Forelimb muscle (tissue), 1 donor: Measurements from ENCODE around the gene MAPKAP1. TPM values are rescaled to one million over a fixed set of nuclear protein-coding genes. Genes with fewer than 3 reads are reported as not detected.

Experiments used
- DNase-seq: peaks from one replicate; pipeline ENCODE4 v3.0.0-alpha.2; 2013; ENCODE audit warnings: low read depth
- polyA plus RNA-seq: library from polyadenylated mRNA; unstranded; fragments of 120-200 nt; gene quantifications from one replicate; pipeline ENCODE4 v1.2.1, GENCODE V29; 2013; ENCODE audit not compliant: insufficient read length

The MAPKAP1 gene
- polyA plus RNA-seq, 1 donor, result 67.7 TPM

DNA sequence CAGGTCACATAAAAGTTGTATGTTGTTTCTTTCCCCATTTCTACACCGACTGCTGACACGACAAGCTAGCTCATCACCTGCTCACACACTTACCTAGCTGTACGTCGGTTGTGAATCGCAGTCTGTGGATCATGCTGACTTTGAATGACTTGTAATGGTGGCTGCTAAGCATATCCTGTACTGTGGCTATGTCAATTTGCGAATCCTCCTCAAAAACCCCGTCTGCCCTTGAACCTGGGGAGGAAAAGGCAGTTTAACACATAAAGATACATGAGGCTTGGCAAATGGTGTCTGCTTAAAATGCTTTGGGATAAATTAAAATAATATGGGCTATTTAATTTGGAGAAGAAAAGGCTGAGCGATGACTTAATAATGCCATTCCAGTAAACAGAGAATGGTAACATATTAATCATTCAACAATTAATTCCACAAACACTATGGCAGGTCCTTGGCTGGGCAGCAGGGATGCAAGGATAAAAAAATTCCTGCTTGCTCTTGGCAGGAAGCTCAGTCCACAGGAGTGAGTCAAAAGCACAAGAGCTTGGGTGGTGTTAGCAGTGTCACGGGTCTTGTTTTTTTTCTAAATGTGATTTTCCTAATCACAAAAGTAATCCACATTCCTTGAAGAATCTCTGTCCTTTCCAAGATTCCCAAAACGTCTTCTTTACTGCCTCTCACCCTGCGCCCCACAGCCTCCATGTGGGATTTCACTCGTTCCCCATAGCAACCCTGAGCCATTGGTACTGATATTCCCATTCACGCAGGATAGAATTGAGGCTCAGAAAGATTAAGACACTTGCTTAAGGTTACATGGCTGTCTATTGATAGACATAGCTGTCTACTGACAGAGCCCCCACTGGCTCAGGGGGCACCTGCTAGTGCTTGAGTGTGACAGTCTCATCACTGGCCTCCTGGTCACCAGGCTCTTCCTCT is 222.4 kb downstream of the MAPKAP1 start:
- DNase-seq, result no peak

DNA sequence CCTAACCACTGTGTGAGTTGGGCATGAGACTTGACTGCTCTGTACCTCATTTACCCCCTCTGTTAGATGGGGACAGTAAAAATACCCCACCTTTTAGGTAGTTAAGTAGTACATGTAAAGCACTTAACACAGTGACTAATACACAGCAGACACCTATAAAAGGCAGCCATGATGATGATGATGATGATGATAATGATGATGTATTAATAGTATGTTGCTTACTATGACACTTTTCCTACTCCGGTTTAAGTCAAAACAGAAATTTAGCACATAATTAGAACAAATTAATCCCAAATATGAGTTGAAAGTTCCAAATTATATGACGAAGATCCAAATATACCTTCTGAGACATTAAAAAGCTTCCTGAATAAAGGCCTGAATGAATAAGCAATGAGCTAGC is 223.3 kb downstream of the MAPKAP1 start:
- no peak for DNase-seq

DNA sequence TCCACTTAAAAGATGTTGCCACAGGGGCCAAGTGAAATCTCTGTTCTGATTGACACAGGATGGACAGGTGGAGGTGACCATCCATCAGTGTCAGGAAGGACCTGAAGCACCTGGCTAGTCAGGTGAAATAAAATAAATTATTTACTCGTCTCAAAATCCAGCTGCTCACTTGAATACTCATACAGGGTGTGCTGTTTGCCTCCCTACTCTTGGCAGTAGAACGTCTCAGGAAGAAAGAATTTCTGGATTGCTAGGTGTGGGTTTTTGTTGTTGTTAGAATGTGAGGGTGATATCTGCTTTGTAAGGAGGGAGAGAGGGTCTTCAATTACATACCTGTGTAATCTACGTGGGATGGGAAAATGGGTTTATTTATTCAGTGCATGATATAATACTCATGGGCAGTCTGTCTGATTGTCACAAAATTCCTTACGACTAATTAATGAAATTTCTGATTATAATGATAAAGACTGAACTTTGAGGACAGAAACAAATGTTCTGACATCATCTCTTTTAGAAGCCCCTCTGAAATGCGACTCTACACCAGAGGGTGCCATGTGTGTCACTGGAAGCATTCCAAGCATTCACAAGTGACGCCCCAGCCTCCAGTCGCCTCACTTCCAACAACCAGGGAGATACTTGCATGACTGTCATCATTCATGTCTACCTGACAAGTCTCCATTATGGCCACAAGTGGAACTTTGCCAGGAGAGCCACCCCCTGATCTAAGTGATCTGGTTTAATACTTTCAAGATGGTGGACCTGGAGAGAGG is 227.0 kb downstream of the MAPKAP1 start:
- no peak for DNase-seq

DNA sequence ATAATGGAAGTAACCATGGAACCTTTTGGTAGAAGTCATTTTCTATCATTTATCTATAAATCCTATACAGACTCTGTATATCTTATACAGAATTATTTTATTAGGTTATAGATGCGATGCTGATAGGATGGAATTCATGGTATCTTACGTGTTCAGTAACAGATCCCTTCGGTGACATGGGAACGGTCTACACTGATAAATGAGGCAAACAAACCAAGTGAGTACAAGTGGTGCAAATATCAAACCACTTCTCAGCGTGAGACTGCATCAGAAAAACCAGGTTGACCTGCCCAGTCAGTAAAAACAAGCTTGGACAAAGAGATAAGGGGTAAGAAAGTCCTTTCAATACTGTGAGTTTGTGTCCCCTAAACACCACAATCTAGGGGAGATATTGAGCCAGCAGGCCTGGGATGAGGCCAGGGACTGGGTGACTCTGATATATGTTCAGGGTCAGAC is 229.9 kb downstream of the MAPKAP1 start:
- DNase-seq, result no peak

DNA sequence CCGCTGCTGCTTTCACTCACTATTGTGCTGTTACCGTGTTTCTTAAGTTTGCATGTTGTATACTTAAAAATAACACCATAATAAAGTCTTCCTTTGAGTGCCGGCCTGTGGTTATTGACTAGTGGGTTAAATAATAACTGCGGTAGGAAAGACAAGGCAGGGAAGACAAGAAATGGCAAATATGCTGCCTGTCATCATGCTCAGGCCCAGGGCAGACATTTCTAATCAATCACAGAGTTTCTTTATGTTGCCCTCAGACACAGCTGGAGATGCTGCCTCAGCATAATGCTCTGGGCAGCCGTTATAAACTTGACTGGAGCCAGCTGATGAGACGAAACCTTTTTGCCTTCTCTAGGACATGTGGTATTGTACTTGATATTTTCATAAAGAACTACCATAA is 230.4 kb downstream of the MAPKAP1 start:
- DNase-seq, result no peak

DNA sequence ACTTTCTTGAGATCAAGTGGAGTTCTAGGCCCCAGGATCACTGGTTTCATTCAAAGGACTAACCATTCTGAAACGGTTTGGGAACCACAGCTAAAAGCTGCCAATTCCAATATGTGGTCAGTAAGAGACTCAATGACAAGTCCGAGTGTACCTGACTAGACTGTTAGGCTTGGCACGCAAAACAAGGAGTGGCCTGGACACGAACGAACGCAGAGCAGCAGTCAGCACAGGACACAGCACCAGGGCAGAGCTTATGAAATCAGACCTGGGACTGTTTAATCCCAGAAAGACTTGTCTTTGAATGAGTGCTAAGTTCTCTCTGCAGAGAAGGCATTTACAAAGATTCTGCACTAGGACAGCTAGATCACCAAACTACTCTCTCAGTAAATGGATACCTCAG is 231.6 kb downstream of the MAPKAP1 start:
- DNase-seq, result no peak

DNA sequence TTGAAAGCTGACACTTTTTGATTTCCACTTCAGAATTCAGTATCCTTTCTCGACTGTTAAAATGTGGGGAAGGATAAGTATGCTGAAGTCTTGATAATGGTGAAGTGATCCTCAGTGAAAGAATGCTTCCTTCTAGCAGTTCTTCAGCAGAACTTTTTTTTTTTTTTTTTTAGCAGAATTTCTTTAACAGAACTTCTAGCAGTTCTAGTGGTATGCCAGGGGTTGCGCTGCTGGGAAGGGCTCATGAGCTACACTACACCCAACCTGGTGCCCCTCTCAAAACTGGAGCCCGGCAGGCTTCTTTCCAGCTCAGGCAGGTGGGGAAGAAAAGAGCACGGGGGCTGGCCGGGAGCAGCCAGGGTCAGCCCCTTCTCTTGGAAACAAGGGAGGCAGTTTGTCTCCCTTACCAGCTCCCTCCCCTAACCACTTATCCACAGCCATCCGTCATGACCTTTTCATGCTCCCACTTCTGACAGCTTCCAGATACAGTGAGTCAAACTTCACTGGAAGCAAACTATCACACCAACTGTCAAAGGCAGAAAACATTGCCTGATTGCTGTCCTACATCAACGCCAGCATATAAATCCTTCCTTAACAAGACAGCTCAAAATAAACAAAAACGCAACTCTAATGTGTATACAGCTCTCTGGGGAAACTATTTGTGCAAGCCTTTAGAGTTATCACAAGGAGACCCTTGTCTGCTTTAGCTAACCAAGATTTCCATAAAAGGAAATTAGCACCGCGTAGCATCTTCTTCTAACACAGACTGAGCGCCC is 233.9 kb downstream of the MAPKAP1 start:
- no peak for DNase-seq

DNA sequence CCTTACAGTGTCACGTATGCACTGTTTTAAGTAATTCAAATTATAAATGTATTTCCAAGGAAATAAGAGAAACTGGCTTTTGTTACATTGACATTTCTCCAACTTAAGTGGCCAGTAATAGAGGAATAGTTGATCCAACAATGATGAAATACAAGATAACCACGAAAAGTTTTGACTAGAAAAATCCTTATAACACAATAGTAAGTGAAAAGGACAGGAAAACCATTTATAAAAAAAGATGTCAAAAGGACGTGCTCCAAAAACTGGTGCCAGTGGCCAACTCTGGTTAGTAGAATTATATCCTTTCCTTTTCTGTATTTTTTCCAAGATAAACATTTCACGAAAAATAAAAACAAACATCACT is 234.5 kb downstream of the MAPKAP1 start:
- DNase-seq, result no peak

DNA sequence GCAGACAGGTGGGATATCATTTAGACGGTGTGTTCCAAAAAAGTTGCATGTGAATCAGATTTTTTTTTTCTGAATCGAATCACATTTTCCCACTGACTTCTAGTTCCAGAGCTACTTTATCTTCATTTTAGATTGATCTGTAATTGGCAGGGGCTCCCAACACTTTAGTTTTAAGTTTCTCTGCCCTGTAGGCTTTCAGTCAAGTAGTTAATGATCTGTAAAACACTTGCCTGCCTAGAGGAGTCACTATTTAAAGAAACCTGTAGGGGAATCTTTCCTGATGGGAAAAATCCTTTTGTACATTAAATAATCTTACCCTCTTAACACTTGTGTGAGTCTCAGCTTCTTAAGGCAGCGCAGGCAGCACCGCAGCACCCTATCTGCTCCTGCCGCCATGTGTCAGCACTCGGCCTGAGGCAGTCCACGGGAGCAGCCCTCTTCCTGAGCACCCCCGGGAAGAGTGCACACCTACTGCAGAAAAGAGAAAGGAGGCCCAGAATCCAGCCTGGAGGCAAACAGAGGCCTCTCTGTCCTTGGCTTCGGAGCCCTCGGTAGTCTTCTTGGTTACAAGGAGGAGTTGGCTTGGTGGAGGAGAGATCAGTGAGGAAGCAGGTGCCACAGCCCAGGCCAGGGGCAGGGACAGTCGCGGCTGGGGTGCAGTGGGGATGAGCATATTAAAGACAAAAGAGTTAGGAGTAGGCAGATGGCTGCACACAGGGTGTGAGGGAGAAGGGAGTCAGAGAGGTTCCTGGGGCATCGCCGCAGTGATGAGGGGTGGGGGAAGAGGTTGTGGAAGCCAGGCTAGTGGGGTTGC is 236.0 kb downstream of the MAPKAP1 start:
- no peak for DNase-seq

DNA sequence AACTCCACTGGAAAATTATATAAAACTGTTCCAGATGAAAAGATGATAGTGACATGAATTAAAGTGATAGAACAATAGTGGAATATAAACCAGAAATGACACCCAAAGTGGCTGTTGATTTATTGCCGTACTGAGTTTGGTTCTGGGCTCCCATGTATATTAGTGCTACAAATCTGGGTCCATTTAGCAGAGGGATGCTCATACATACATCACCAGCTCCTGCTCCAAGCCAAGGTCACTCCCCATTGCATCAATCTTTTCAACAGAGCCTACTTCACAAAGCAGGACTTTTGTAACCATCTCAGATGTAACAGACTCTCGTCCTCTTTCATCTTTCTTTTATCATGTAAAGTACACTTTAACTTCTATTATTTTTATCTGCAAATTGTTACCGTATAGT is 236.8 kb downstream of the MAPKAP1 start:
- no peak for DNase-seq

DNA sequence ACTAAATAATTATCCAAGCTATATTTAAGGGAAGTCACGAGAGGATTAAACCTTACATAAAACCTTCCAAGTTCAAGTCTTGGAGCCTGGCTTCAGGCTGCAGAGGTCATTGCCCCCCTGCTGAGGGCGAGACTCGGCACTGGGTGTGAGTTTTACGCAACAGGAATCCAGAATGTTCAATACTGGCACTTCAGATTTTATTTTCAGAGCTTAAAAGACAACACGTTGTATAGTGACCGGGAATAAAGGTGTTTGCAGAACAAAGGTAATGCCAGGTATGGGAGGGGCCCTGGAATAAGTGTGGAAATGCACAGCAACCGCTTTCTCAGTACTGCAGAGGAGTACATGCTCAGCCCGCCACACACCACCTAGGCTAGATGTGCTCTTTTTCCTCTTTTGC is 238.4 kb downstream of the MAPKAP1 start:
- no peak for DNase-seq

DNA sequence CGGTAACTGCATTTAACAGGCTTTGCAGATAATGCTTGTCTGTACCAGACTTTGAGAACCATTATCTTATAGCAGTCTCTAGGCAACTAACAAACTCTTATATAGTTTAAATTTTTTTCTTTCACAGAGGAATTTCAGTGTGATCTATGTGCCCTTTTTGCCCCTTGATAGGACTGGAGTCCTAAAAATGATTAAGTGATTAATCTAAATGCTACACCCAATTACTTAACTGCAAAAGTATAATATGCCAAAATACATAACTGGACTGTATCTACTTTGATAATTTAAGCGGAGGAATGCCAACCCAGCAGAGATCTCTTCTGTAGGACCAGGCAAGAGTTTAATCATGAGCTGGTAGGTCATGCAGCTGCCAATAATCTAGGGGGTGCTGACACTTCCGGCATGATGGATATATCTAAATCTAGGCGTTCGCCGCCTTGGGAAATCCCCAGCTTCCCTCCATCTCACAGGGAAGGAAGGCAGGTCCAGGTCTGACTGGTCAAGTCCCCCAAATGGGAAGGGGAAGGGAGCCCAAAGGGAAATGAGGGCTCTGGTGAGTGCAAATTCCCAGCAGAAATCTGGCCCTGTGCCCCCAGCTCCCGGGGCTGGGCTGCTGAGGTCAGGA is 239.8 kb downstream of the MAPKAP1 start:
- DNase-seq, result no peak

DNA sequence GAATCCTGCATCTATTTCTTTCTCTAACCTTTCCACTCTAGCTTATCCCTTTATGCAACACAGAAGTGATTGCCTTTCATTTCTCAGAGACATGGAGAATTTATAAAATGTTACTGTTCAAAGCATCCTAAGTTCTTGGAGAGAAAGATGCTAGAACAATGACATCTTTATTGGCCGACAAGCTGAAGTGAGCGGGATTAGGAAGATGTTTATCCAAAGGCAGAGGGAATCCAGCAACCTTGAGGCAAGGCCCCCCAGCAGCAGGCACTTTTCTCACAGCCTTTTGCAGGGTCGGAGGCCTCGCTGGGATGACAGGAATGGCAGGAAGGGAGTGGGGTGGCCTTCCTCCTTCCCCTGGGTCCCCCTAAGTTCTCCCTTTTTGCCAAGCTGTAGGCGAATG is 240.6 kb downstream of the MAPKAP1 start:
- no peak for DNase-seq

DNA sequence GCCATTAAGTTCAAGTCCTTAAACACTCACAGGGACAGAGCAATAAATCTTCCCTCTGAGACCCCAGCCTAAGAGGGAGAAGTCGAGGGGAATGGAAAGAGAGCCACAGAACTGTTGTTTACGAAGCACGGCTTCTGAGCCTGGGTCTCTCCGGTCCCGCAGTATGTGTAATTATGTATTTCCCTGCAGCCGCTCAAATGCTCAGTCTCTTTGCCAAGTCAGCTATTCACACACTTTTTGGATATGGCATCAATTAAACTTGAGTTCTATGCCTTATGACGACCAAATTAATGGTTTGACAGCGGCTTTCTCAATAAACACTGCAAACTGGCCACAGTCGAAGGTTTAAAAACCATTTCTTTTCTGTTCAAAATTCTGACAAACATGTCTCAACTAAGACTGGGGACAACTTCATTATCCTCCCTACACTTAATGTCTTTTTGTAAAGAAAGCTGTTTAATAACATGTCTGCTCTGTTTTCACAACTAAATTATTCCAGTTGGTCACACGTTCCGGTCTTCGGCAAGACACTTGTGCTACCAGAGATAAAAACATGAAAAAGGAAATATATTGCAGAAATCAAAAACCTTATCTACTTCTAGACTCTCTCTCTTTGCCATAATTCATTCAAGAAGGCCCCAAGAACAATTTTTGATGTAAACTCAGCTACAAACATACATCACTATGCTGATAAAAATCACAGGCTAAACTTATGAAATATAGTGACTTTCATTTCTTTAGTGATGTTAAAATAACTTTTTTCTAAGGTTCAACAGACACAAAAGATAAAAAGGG is 242.2 kb downstream of the MAPKAP1 start:
- DNase-seq, result no peak

DNA sequence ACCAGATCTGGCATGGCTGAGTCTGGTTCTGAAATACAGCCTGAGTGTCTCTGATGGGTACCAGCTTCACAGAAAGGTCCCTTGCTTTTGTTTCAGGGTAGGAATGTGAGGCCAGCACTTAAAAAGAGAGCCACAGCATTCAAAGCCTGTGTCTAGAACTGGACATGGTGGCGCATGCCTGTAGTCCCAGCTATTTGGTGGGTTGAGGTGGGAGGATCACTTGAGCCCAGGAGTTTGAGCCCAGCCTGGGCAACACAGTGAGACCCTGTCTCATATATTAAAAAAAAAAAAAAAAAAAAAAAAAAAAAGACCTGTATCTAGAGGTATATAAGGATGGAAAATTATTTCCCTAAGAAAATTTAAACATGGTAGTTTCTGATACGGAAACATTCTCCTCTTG is 243.1 kb downstream of the MAPKAP1 start:
- no peak for DNase-seq

DNA sequence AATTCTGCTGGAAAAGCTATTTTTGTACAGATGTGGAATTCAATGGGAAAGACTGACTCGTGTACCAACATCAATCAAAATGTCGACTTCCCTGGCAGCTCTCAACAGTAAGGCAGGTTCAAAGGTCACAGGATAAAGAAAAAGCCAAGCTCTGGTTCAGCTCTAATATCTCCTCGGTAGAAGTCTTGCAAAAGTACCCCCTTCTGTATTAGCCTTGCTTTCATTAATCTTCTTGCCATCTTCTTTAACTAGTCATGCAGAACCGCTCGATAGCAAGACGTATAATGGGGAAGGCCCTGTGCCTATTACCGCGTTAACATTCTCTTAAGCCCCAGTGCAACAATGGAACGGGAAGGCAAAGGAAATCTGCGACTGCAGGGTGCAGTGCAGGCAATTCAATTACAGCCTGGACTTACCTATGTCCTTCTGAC is 244.1 kb downstream of the MAPKAP1 start:
- DNase-seq, result no peak

DNA sequence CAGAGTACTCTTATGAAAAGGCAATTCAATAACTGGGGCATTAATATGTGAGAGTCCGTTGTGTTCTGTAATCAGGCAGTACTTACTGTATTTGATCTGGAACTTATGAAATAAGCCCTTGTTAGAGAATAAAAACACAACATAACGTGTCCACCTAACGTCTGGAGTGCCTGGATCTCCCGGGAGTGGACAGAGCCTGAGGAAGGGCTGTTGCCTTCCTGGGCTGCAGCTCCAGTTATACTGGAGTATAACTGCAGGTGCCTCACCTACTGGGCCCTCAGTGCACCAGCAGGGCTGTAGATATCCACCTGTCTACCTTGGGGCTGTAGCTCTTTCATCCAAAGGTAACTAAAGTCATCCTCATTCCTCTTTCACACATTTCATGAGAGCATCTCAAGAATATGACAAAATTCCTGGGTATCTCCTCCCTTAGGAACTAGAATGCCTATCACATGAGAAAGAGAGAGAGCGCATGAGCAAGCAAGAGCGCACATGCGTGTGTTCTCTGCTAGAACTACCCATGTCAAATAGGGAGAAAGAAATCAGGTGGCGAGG is 245.3 kb downstream of the MAPKAP1 start:
- no peak for DNase-seq

DNA sequence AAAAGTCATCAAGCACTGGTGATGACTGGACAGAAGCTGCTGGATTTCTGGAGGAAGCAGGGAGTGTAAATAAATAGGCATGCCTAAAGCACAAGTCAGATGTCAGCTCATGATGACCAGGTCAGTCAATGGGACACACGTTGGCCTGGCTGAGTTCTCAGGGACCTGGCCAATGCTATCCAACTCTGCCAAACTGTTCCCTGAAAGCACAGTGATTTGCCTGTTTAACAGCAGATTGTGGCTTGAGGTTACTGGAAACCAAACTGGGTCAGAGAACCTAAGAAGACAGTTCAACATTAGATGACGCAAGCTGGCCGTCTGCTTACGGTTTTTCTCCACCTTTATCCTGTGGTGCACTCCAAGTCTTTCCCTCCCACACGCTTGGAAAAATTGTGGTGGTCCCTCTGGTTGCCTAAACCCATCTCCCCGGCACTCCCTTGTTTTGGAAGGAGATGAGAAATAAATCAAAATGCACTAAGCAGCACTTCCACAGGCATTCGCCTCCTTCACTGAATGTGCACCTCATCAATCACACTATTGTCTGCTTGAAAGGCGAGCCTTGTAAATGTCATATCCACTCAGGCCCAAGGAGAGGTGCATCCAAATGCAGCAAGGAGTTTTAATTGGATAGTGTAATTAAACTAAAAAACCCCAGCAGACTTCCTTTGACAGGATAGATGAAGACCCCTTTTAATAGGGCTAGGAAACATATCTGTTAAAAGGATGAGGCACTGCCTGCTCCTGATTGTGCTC is 245.9 kb downstream of the MAPKAP1 start:
- DNase-seq, result no peak

DNA sequence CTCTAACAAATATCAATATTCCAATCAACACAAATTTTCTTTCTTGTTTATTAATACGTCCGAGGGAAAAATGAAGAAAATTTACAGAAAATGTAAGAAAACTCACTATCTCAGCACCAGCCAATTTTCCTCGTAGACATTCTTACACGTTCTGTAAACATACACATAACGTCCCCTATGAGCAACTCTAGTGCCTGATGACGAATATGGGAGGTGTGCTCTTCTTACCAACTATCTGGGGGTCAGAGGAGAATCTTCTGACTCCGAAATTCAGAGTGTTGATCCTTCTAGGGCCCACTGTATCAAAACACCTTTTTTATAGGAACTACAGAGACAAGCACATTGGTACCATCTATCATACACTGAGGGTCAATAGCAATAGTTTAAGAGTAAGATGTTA is 246.7 kb downstream of the MAPKAP1 start:
- DNase-seq, result no peak
